Coronary artery (tissue), 2 donors: ENCODE results near the gene SLITRK2.

Experiments
- DNase-seq: peaks from one replicate; pipeline ENCODE4 v3.0.0-alpha.2; 2017; ENCODE audit warnings: low spot score
- H3K27ac ChIP-seq, 2 donors: fragments of 200-600 bp; sonication (generic); one replicate each; pipeline ENCODE4 v1.5.1; 2016 to 2019
- H3K4me3 ChIP-seq: fragments of 200-600 bp; sonication (generic); 2 replicates; pipeline ENCODE4 v1.5.1; 2016; ENCODE audit warnings: mild to moderate bottlenecking, moderate library complexity
- TF ChIP-seq, protein P1 (sequence below): fragments of 200-600 bp; sonication (generic); IDR thresholded peaks from one replicate; pipeline ENCODE4 v1.5.1; 2019; ENCODE audit warnings: antibody characterized with exemption

Gene SLITRK2

DNA sequence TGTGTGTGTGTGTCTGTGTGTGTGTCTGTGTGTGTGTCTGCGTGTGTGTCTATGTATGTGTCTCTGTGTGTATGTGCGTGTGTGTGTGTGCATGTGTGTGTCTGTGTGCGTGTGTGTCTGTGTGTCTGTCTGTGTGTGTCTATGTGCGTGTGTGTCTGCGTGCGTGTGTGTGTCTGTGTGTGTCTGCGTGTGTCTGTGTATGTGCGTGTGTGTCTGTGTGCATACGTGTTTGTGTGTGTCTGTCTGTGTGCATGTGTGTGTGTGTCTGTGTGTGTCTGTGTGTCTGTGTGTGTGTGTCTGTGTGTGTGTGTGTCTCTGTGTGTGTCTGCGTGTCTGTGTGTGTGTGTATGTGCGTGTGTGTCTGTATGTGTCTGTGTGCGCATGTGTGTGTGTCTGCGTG, 35.6 kb downstream of the SLITRK2 start:
- DNase-seq, result no peak
- Histone ChIP-seq H3K27ac (no peak overlapping the region), H3K4me3 (no peak overlapping the region)
- TF ChIP-seq, protein P1, sequence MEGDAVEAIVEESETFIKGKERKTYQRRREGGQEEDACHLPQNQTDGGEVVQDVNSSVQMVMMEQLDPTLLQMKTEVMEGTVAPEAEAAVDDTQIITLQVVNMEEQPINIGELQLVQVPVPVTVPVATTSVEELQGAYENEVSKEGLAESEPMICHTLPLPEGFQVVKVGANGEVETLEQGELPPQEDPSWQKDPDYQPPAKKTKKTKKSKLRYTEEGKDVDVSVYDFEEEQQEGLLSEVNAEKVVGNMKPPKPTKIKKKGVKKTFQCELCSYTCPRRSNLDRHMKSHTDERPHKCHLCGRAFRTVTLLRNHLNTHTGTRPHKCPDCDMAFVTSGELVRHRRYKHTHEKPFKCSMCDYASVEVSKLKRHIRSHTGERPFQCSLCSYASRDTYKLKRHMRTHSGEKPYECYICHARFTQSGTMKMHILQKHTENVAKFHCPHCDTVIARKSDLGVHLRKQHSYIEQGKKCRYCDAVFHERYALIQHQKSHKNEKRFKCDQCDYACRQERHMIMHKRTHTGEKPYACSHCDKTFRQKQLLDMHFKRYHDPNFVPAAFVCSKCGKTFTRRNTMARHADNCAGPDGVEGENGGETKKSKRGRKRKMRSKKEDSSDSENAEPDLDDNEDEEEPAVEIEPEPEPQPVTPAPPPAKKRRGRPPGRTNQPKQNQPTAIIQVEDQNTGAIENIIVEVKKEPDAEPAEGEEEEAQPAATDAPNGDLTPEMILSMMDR, result no peak

DNA sequence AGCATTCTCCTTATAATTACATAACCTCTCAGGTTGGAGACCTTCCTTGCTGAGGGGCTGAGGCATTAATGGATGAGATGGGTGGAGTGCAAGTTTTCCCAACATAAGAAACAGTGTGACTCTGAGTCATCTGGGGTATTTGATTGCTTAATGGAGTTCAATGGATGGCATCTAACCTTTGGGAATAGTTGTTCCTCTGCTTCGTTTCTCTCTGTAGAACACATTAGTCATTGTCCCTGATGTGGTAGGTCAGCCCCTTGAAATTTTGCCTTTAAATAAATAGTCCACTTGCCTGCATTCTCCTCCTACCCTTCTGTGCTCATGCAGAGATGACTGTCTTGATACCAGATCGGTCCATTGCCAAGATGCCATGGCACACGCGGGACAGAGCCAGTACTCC, 38.6 kb downstream of the SLITRK2 start:
- TF ChIP-seq, protein P1, result no peak
- DNase-seq, result no peak
- H3K27ac ChIP-seq, result no peak overlapping the region
- H3K4me3 ChIP-seq, result no peak overlapping the region

DNA sequence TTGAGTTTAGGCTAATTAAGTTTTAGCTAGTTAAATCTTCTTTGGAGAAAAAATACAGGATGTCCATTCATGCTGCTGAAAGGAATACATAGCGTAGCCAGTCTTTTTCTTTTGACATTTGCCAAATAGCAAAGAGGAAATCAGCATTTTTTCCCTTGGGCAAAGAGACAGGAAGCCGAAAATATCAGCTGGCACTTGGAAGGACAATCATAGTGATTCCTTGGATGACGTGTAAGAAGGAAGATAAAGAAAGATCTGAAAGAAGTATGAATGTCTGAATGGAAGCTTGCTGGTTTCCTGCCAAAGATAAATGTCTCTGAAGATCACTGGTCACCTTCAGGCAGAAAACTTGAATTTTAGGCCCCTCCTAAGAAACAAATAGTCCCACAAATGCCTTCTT, 44.2 kb downstream of the SLITRK2 start:
- Histone ChIP-seq H3K27ac (no peak overlapping the region), H3K4me3 (no peak overlapping the region)
- TF ChIP-seq, protein P1, result no peak
- no peak for DNase-seq

DNA sequence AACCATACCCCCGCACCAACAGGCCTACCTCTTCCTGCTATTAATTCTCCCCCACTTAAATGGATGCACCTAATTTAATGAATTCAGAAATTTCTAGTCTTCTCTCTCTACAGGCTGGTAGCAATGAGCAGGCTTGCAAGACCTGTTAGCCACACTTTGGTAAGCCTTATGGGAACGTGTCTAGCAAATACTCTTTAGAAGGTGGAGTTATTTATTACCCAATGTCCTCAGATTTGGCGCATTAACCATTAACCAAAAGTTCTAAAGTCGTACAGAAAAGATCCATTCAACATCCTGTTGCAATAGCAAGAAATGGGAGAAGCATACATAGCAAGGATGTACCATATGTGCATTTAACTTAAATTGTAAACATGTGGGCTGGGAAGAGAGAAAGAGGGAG, 47.5 kb downstream of the SLITRK2 start:
- TF ChIP-seq, protein P1, result no peak
- no peak for DNase-seq
- no peak overlapping the region for H3K4me3 ChIP-seq
- H3K27ac ChIP-seq, result no peak overlapping the region
